Measurements from ENCODE around the gene LRRC4C. TPM values are rescaled to one million over a fixed set of nuclear protein-coding genes. Genes with fewer than 3 reads are reported as not detected.
A peak's percentile ranks its signal among the peaks of the same experiment; 100 is the strongest.

The LRRC4C gene
- total RNA-seq, 1 donor from 2014 or later, result 1.3 TPM

- Mint-ChIP-seq H3K27ac (no peak overlapping the region), H3K4me3 (ENCODE audit: low read depth) (no peak overlapping the region), H3K9me3 (ENCODE audit: low read depth) (no peaks in the 10 kb centered on the region), H3K27me3 (no peaks in the 10 kb centered on the region), H3K4me1 (ENCODE audit: low read depth) (peaks cover 6% of the 10 kb centered on the region), H3K36me3 (ENCODE audit: insufficient read depth) (no peaks in the 10 kb centered on the region)
- TF ChIP-seq CTCF (IDR thresholded peaks at IDR 0.05; ENCODE audit: unreplicated experiment), result no peak
- DNase-seq (ENCODE audit: low spot score, unreplicated experiment), result no peak
These were observed 414.2 kb downstream of the LRRC4C start for GRCh38 chr11:41045266-41045665.

- H3K27ac Mint-ChIP-seq, result no peak overlapping the region
- no peaks in the 10 kb centered on the region for H3K9me3 Mint-ChIP-seq (ENCODE audit: low read depth)
- no peak overlapping the region for H3K4me3 Mint-ChIP-seq (ENCODE audit: low read depth)
- no peak for DNase-seq (ENCODE audit: low spot score, unreplicated experiment)
- H3K36me3 Mint-ChIP-seq (ENCODE audit: insufficient read depth), result no peaks in the 10 kb centered on the region
- H3K4me1 Mint-ChIP-seq (ENCODE audit: low read depth), result peaks cover 6% of the 10 kb centered on the region
- no peaks in the 10 kb centered on the region for H3K27me3 Mint-ChIP-seq
- no peak for TF ChIP-seq CTCF (IDR thresholded peaks at IDR 0.05; ENCODE audit: unreplicated experiment)
These were observed 414.7 kb downstream of the LRRC4C start for GRCh38 chr11:41044747-41045146.

GRCh38 chr11:41042688-41043087 is 416.8 kb downstream of the LRRC4C start:
- Mint-ChIP-seq H3K9me3 (ENCODE audit: low read depth) (no peaks in the 10 kb centered on the region), H3K27ac (no peak overlapping the region), H3K4me1 (ENCODE audit: low read depth) (peaks cover 6% of the 10 kb centered on the region), H3K36me3 (ENCODE audit: insufficient read depth) (no peaks in the 10 kb centered on the region), H3K27me3 (no peaks in the 10 kb centered on the region), H3K4me3 (ENCODE audit: low read depth) (no peak overlapping the region)
- DNase-seq (ENCODE audit: low spot score, unreplicated experiment), result no peak
- TF ChIP-seq CTCF (IDR thresholded peaks at IDR 0.05; ENCODE audit: unreplicated experiment), result no peak

GRCh38 chr11:41040474-41040873 is 419.0 kb downstream of the LRRC4C start:
- Mint-ChIP-seq H3K36me3 (ENCODE audit: insufficient read depth) (no peaks in the 10 kb centered on the region), H3K4me1 (ENCODE audit: low read depth) (peaks cover 6% of the 10 kb centered on the region), H3K9me3 (ENCODE audit: low read depth) (no peaks in the 10 kb centered on the region), H3K4me3 (ENCODE audit: low read depth) (no peak overlapping the region), H3K27me3 (no peaks in the 10 kb centered on the region), H3K27ac (no peak overlapping the region)
- no peak for DNase-seq (ENCODE audit: low spot score, unreplicated experiment)
- no peak for TF ChIP-seq CTCF (IDR thresholded peaks at IDR 0.05; ENCODE audit: unreplicated experiment)

- no peak for DNase-seq (ENCODE audit: low spot score, unreplicated experiment)
- H3K4me3 Mint-ChIP-seq (ENCODE audit: low read depth), result no peak overlapping the region
- H3K9me3 Mint-ChIP-seq (ENCODE audit: low read depth), result no peaks in the 10 kb centered on the region
- peak overlapping the region; percentile 7 for H3K27ac Mint-ChIP-seq
- H3K4me1 Mint-ChIP-seq (ENCODE audit: low read depth), result peaks cover 6% of the 10 kb centered on the region
- no peaks in the 10 kb centered on the region for H3K36me3 Mint-ChIP-seq (ENCODE audit: insufficient read depth)
- TF ChIP-seq CTCF (IDR thresholded peaks at IDR 0.05; ENCODE audit: unreplicated experiment), result no peak
- H3K27me3 Mint-ChIP-seq, result no peaks in the 10 kb centered on the region
These were observed 419.9 kb downstream of the LRRC4C start for GRCh38 chr11:41039592-41039991.

Data from progenitor cell of endocrine pancreas (in vitro differentiated cells).